ENCODE measurements around the gene B3GNT4. TPM values are rescaled to one million over a fixed set of nuclear protein-coding genes. Genes with fewer than 3 reads are reported as not detected.

B3GNT4 gene
- total RNA-seq, 1 donor from 2014 or later, result 0.36 TPM

Other genes starting within 250 kb of the B3GNT4 start
- 7.1 and 7.3 TPM in 2 replicates for gene BCL7A, start 181.8 kb upstream of the B3GNT4 start, total RNA-seq
- gene MLXIP, start 125.0 kb upstream of the B3GNT4 start, total RNA-seq, result 42.1 and 44.7 TPM in 2 replicates
- gene IL31, start 29.5 kb upstream of the B3GNT4 start, total RNA-seq, result not detected in 2 replicates
- not detected in 2 replicates for gene LRRC43, start 20.6 kb upstream of the B3GNT4 start, total RNA-seq
- gene DIABLO, start 22.3 kb downstream of the B3GNT4 start, total RNA-seq, result 45.9 and 48.1 TPM in 2 replicates
- gene VPS33A, start 62.8 kb downstream of the B3GNT4 start, total RNA-seq, result 30.0 and 33.7 TPM in 2 replicates
- 73.5 and 75.8 TPM in 2 replicates for gene CLIP1, start 219.0 kb downstream of the B3GNT4 start, total RNA-seq